ENCODE data around the gene DHRSX. TPM values are rescaled to one million over a fixed set of nuclear protein-coding genes. Genes with fewer than 3 reads are reported as not detected.
"Not testable (repeated sequence)": the region's sequence is repeated elsewhere in the genome, so short reads cannot be mapped to it uniquely, and the experiment has no call there.

Gene DHRSX
- total and polyA plus RNA-seq, 2 of the 13 experiments (the other 11 are each of a cell fraction or from before 2014, with no cell fraction given): 15.5 to 24.3 TPM

DNA sequence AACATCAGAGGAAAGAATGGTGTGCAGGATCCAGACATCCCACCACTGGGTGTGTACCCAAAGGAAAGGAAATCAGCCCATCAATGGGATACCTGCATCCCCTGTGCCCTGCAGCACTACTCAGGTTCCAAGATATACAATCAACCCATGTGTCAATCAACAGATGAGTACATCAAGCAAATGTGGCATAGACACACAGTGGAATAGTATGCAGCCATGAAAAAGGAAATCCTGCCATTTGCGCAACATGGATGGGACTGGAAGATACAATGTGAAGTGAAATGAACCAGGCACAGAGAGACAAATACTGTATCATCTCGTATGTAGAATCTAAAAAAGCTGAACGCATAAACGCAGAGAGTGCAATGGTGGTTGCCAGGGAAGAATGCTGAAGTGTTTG lies 30.9 kb downstream of the DHRSX start:
- intact Hi-C loops (cut with micrococcal nuclease; ENCODE audit: unreplicated experiment): loop anchor here (5.0 kb wide), 1 partner anchor 68 kb away; no protein-coding TSS in a partner anchor
- 93% methylated on average over 4 of the region's 4 CpGs for WGBS (ENCODE audit: low lambda C conversion rate)

DNA sequence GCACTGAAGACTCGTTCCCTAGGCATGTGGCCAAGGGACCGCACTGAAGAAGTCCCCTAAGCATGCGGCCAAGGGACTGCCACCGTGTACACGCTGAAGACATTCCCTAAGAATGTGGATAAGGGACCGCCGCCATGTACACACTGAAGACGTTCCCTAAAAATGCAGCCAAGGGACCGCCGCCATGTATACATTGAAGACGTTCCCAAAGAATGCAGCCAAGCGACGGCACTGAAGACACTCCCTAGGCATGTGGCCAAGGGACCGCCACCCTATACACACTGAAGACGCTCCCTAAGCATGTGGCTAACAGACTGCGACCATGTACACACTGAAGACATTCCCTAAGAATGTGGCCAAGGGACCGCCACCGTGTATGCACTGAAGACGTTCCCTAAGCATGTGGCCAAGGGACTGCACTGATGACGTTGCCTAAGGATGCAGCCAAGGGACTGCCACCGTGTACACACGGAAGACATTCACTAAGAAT lies 31.5 kb downstream of the DHRSX start:
- Histone ChIP-seq H2AFZ (ENCODE audit: low read length) (no peak overlapping the region), H3K4me2 (ENCODE audit: low read depth, low read length) (no peak overlapping the region), H3K4me1 (ENCODE audit: insufficient read depth, low read length) (peaks cover 48% of the 10 kb centered on the region), H3K4me3 (replicated peaks in 1 of 3; ENCODE audit: insufficient read depth in 1 of 3, low read depth in 2 of 3, low read length in 3 of 3) (no peak overlapping the region), H3K36me3 (replicated peaks in 1 of 2; ENCODE audit: control insufficient read depth in 1 of 2, insufficient read depth in 2 of 2, low read length in 2 of 2) (no peaks in the 10 kb centered on the region), H3K9ac (ENCODE audit: insufficient read depth, low read depth, low read length) (no peak overlapping the region), H3K79me2 (ENCODE audit: insufficient read depth, low read length) (peaks cover 31% of the 10 kb centered on the region), H4K20me1 (ENCODE audit: insufficient read depth, low read length) (peaks cover 10% of the 10 kb centered on the region; the same call in 1 of the 2 replicates), H3K9me3 (ENCODE audit: low read length) (no peaks in the 10 kb centered on the region), H3K27me3 (ENCODE audit: control insufficient read depth in 1 of 2, insufficient read depth in 2 of 2, low read length in 2 of 2) (no peaks in the 10 kb centered on the region), H3K27ac (ENCODE audit: extremely low read length, insufficient read depth, low read length) (no peak overlapping the region)
- 95% methylated on average over 19 of the region's 22 CpGs for WGBS (ENCODE audit: low lambda C conversion rate)
- BruUV-seq (replicated peaks): no TSS peak
- ATAC-seq (no peak), DNase-seq (ENCODE audit: low spot score) (no peak), FAIRE-seq (no peak)
- ChIA-PET CTCF (ENCODE audit: low intra/inter-chr PET ratio, low total read pairs) (no interaction called here), POLR2A (no interaction called here)
- in situ Hi-C loops (cut with HindIII; ENCODE audit: extremely low pct_ligation_motif_present, low pct_unique_long_range_greater_than_20kb): no loop called here
- TF ChIP-seq BRD4 (CRISPR knock-in tag; IDR thresholded peaks at IDR 0.05) (no peak), ZNF138 (CRISPR knock-in tag; IDR thresholded peaks at IDR 0.05; ENCODE audit: low read depth) (no peak), ZNF850 (CRISPR knock-in tag; conservative IDR thresholded peaks at IDR 0.05) (no peak), NR2C2 (CRISPR knock-in tag; IDR thresholded peaks at IDR 0.05; ENCODE audit: borderline replicate concordance) (no peak), GTF2F1 (IDR thresholded peaks at IDR 0.05; ENCODE audit: low read length) (no peak), ZNF496 (CRISPR knock-in tag; IDR thresholded peaks at IDR 0.05; ENCODE audit: insufficient replicate concordance) (no peak), RFXANK (CRISPR knock-in tag; IDR thresholded peaks at IDR 0.05) (no peak), JUN (CRISPR knock-in tag; IDR thresholded peaks at IDR 0.05) (no peak), GABPA (IDR thresholded peaks at IDR 0.05; ENCODE audit: low read depth, low read length) (no peak), GABPA (CRISPR knock-in tag; IDR thresholded peaks at IDR 0.05; ENCODE audit: low read depth) (no peak), ZNF678 (CRISPR knock-in tag; IDR thresholded peaks at IDR 0.05) (no peak)
- TF ChIP-seq, protein P1, sequence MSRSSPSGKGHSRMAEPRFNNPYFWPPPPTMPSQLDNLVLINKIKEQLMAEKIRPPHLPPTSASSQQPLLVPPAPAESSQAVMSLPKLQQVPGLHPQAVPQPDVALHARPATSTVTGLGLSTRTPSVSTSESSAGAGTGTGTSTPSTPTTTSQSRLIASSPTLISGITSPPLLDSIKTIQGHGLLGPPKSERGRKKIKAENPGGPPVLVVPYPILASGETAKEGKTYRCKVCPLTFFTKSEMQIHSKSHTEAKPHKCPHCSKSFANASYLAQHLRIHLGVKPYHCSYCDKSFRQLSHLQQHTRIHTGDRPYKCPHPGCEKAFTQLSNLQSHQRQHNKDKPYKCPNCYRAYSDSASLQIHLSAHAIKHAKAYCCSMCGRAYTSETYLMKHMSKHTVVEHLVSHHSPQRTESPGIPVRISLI (CRISPR knock-in tag; IDR thresholded peaks at IDR 0.05; ENCODE audit: borderline replicate concordance): no peak
- intact Hi-C loops (cut with micrococcal nuclease; ENCODE audit: unreplicated experiment): loop anchor here (5.0 kb wide), 1 partner anchor 67 kb away; no protein-coding TSS in a partner anchor

More for the DNA sequence above, 30.9 kb downstream of the DHRSX start:
- H3K27ac ChIP-seq (ENCODE audit: extremely low read length, insufficient read depth, low read length); POLR2A ChIA-PET; H3K9ac ChIP-seq (ENCODE audit: insufficient read depth, low read depth, low read length); H4K20me1 ChIP-seq (ENCODE audit: insufficient read depth, low read length); FAIRE-seq; DNase-seq (ENCODE audit: low spot score); H3K36me3 ChIP-seq (replicated peaks in 1 of 2; ENCODE audit: control insufficient read depth in 1 of 2, insufficient read depth in 2 of 2, low read length in 2 of 2); in situ Hi-C loops (cut with HindIII; ENCODE audit: extremely low pct_ligation_motif_present, low pct_unique_long_range_greater_than_20kb); CTCF ChIA-PET (ENCODE audit: low intra/inter-chr PET ratio, low total read pairs); H3K4me2 ChIP-seq (ENCODE audit: low read depth, low read length); ATAC-seq; H2AFZ ChIP-seq (ENCODE audit: low read length); H3K27me3 ChIP-seq (ENCODE audit: control insufficient read depth in 1 of 2, insufficient read depth in 2 of 2, low read length in 2 of 2); H3K4me3 ChIP-seq (replicated peaks in 1 of 3; ENCODE audit: insufficient read depth in 1 of 3, low read depth in 2 of 3, low read length in 3 of 3); BruUV-seq (replicated peaks); H3K9me3 ChIP-seq (ENCODE audit: low read length): not testable (repeated sequence)
- Histone ChIP-seq H3K79me2 (ENCODE audit: insufficient read depth, low read length) (peaks cover 37% of the 10 kb centered on the region), H3K4me1 (ENCODE audit: insufficient read depth, low read length) (peaks cover 53% of the 10 kb centered on the region)
- TF ChIP-seq SRY (CRISPR knock-in tag; IDR thresholded peaks at IDR 0.05) (0 out of 2 replicates have a peak, but pooled peaks have one; percentile 29), ZMYM3 (CRISPR knock-in tag; IDR thresholded peaks at IDR 0.05) (peak; percentile 46; the same call in 1 of the 2 replicates)

All from HepG2 (cell line).